Measurements from ENCODE around the gene RYR2. TPM values are rescaled to one million over a fixed set of nuclear protein-coding genes. Genes with fewer than 3 reads are reported as not detected.
"Not testable (repeated sequence)": the region's sequence is repeated elsewhere in the genome, so short reads cannot be mapped to it uniquely, and the experiment has no call there.

The RYR2 gene
- total RNA-seq, 1 donor from 2014 or later = 828 TPM

DNA sequence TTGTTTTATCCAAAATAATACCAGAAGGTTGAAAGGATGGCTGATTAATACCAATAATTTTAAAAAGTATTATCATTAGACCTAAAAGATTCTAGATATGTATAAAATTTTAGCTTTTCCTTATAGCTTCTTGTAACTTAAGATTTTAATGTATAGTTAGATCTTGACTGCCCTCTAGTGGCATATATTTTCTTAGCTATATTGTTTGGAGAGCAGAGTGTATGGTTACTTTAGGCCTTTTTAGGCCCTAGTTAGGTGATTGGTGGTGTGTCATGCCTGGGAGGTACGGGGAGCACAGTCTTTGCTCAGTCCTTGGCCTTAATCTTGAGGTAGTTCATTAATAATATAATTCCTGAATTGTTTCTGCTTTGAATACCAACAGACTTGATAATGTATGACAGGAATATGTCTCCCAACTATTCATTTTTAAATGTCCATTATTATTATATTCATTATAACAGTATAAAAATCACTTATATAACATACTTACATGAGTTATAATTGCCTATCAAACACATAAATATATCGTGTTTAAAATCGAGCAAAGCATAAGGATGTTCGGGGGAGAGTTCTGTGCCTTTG, 520.3 kb downstream of the RYR2 start:
- ATAC-seq = no peak
- DNase-seq = no peak
- intact Hi-C loops (cut with micrococcal nuclease) = no loop called here

DNA sequence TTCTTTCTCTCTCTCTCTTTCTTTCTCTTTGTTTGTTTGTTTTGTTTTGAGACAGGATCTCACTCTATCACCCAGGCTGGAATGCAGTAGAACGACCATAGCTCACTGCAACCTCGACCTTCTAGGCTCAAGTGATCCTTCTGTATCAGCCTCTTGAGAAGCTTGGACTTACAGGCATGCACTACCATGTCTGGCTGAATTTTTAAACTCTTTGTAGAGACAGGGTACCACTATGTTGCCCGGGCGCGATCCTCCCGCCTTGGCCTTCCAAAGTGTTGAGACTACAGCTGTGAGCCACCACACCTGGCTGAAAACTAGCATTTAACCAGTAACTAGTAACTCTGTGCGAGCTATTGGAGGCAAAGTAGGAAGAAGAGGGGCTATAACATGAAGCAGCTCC, 523.3 kb downstream of the RYR2 start:
- ATAC-seq = peak; percentile 4
- DNase-seq = no peak
- intact Hi-C loops (cut with micrococcal nuclease) = no loop called here

DNA sequence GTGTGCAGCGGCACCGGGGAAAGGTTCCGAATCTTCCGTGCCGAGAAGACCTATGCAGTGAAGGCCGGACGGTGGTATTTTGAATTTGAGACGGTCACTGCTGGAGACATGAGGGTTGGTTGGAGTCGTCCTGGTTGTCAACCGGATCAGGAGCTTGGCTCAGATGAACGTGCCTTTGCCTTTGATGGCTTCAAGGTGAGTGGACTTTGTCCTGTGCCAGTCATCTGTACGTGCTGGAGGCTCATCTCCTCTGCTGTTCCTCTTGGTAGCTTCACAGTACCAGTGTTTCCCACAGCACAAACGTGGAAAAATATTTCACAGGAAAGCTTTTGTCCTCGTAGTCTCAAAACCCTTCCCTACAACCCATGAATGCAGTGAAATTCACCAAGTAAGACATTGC, 524.6 kb downstream of the RYR2 start:
- intact Hi-C loops (cut with micrococcal nuclease) = no loop called here

DNA sequence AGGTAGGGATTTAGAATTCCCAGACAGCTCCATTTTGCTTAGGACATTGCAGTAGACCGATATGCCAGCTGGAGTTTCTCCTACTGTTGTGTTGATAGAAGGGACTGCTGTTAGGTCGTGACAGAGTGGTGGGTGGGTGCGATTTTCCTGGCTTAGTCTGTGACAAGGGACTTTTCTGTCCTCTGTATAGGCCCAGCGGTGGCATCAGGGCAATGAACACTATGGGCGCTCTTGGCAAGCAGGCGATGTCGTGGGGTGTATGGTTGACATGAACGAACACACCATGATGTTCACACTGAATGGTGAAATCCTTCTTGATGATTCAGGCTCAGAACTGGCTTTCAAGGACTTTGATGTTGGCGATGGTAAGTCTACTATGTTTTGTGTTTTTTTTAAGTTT, 527.0 kb downstream of the RYR2 start:
- peak; percentile 12 for ATAC-seq
- intact Hi-C loops (cut with micrococcal nuclease) = no loop called here
- DNase-seq = no peak

More for the DNA sequence above, 524.6 kb downstream of the RYR2 start:
- ATAC-seq = peak; percentile 6
- DNase-seq = no peak

DNA sequence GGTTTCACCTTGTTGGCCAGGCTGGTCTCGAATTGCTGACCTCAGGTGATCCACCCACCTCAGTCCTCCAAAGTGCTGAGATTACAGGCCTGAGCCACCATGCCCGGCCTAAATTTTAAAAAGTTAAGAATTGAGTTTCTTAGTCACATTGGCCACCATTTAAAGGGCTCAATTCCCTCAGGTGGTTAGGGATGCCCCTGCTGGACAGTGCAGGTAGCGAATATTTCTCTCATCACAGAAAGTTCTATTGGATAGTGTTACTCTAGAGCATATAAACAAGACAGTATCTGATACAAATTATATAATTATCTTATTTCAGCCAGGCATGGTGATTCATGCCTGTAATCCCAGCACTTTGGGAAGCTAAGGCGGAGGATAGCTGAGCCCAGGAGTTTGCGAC, 528.5 kb downstream of the RYR2 start:
- DNase-seq (no peak), ATAC-seq (peak; percentile 2)
- intact Hi-C loops (cut with micrococcal nuclease) = no loop called here

DNA sequence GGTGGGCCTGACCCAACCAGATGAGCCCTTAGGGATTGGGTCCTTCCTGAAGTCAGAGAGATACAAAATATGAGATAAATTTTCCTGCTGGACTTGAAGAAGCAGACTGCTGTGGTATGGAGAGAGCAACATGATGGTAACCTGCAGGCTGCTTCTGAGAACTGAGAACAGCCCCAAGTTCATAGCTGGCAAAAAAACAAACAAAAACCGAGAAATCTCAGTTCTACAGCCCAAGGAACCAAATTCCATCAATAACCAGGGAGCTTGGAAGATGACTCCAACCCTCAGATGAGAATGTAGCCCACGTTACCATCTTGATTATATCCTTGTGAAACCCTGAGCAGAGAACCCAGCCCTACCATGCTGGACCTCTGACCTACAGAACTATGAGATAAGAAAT, 532.6 kb downstream of the RYR2 start:
- no peak for ATAC-seq
- no peak for DNase-seq
- intact Hi-C loops (cut with micrococcal nuclease) = no loop called here

DNA sequence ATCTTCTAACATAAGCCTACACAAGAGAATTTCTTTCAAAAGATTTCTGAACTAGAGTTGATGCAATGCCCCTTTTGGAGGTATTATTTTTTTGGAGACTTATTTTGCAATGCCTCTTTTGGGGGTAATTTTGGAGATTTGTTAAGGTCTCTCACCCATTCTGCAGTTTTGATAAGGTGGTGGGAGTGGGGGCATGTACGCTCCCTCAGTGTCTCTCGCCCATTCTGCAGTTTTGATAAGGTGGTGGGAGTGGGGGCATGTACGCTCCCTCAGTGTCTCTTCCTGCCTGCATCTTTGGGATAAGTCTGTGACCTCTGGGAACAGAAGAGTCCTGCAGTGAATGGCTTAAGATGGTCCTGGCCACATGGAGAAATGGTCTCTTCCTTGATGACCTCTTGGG, 536.6 kb downstream of the RYR2 start:
- intact Hi-C loops (cut with micrococcal nuclease) = no loop called here
- DNase-seq (no peak), ATAC-seq (peak; percentile 3)

DNA sequence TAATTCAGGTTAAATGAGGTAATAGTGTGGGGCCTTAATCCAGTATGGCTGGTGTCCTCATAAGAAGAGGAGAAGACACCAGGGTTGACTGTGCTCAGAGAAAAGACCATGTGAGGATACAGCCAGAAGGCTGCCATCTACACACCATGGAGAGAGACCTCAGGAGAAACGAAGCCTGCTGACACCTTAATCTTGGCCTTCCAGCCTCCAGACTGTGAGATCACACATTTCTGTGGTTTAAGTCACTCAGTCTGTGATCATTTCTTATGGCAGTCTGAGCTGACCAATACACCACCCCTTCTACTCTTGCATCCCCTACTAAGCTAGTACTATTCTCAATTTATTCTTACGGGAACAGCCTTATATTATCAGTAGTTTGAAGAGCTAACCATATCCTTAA, 538.7 kb downstream of the RYR2 start:
- intact Hi-C loops (cut with micrococcal nuclease) = no loop called here
- ATAC-seq (peak; percentile 4), DNase-seq (no peak)

DNA sequence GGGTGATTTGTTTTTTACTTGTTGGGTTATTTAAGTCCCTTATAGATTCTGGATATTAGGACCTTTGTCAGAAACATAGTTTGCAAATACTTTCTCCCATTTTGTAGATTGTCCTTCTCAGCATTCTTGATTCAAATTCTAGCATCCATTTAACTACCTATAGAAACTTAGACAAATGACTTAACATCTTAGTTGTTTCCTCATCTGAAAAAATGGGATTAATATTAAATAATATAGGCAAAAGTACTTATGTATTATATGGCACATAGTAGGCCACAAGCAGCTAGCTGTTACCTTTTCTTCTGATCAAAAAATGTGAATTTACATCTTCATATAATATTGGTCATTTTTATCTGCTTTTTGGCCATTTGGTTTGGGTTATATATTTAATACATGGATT, 541.3 kb downstream of the RYR2 start:
- DNase-seq = no peak
- no peak for ATAC-seq
- intact Hi-C loops (cut with micrococcal nuclease) = no loop called here

DNA sequence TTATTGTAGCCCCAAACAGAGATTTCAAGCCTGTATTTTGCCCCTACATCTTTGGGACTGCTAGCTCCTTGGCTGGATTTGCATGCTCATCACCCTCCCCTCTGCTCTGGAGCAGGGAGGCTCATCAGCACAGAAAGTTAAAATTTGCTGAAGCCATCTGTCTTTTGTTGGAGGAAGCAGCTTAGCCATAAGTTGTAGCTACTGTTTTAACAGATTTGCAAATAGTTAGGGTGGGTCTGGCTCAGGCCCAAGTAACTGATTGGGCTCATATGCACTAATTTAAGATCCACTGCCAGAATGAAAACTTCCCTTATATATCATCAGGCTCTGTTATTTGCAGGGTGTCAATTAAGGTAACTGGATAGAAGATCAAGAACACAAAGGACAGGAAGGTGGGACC, 541.8 kb downstream of the RYR2 start:
- DNase-seq = no peak
- intact Hi-C loops (cut with micrococcal nuclease) = no loop called here
- no peak for ATAC-seq

DNA sequence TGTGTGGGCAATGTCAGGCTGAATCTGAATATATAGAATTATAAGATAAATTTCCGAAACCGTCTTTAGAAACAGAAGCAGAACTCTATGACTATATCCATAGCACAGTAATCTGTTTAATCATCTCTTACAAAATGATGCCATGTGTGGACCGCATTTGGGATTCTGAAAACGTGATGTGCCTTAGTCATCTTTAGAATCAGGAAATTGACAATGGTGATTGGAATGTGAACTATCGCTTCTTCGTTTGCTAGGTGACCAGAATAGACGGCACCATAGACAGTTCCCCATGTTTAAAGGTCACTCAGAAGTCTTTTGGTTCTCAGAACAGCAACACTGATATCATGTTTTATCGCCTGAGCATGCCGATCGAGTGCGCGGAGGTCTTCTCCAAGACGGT, 548.4 kb downstream of the RYR2 start:
- DNase-seq = no peak
- no peak for ATAC-seq
- intact Hi-C loops (cut with micrococcal nuclease) = no loop called here

DNA sequence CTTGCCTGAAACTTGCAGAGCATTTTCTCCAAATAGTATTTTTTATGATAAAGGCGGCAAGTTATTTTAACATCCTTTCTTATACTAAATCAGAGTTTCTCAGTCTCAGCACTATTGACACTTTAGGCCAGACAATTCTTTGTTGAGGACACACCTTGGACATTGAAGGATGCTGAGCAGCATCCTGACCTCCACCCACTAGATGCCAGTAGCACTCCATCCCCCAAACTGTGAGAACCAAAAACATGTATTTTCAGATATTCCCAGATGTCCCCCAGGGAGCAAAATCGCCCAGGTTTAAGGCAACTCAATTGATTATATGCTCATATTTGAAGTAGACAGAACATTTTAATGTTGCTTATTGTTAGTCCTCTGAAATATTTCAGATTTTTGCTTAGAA, 549.4 kb downstream of the RYR2 start:
- intact Hi-C loops (cut with micrococcal nuclease) = no loop called here
- ATAC-seq (no peak), DNase-seq (no peak)

DNA sequence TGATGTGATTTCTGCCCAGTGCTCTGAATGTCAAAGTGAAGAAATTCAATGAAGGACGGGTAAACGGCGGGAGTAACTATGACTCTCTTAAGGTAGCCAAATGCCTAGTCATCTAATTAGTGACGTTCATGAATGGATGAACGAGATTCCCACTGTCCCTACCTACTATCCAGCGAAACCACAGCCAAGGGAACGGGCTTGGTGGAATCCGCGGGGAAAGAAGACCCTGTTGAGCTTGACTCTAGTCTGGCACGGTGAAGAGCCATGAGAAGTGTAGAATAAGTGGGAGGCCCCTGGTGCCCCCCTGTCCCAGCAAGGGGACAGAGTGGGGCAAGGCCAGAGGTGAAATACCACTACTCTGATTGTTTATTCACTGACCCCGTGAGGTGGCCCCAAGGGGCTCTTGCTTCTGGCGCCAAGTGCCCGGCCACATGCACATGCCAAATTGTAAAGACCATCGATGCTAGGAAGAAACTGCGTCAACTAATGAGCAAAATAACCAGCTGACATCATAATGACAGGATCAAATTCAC, 561.1 kb downstream of the RYR2 start:
- peak; percentile 54 for ATAC-seq
- intact Hi-C loops (cut with micrococcal nuclease); DNase-seq: not testable (repeated sequence)

DNA sequence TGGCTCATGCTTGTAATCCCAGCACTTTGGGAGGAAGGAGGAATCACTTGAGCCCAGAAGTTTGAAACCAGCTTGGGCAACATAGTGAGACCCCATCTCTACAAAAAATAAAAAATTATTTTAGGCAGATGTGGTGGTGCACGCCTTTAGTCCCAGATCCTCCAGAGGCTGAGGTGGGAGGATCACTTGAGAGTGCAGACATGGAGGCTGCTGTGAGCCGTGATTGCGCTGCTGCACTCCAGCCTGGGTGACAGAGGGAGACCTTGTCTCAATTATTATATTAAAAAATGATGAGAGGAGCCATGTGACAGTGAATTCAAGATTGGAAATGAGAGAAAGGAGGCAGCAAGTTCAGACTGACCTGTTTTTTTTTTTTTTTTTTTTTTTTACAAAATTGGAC, 566.4 kb downstream of the RYR2 start:
- peak; percentile 47 for ATAC-seq
- intact Hi-C loops (cut with micrococcal nuclease) = no loop called here
- DNase-seq = no peak

DNA sequence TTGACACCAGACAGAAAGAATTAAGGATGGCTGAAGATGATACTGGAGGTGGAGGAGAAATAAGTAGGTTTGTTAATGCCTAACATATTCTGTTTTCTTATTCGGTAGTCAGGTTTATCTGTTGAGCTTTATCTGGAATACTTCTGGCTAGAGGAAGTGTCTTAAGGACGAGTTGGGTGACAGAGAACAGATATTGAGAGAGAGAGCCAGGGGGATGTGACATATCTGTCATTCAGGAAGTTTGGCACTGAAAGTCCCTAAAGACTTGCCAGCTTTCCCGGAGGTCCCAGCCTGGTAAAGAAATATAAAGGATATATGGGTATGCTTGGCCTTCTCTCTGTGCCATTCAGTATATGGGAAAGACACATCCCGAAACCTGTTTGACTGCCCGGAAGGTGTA, 568.2 kb downstream of the RYR2 start:
- ATAC-seq (peak; percentile 41), DNase-seq (no peak)
- intact Hi-C loops (cut with micrococcal nuclease) = no loop called here

DNA sequence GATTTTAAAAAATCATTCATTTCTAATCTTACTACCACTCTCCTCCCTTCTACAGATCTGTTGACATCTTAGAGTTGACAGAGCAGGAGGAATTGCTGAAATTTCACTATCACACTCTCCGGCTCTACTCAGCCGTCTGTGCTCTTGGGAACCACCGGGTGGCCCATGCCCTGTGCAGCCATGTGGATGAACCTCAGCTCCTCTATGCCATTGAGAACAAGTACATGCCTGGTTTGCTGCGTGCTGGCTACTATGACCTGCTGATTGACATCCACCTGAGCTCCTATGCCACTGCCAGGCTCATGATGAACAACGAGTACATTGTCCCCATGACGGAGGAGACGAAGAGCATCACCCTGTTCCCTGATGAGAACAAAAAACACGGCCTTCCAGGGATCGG, 572.0 kb downstream of the RYR2 start:
- DNase-seq (no peak), ATAC-seq (peak; percentile 49)
- intact Hi-C loops (cut with micrococcal nuclease) = no loop called here

DNA sequence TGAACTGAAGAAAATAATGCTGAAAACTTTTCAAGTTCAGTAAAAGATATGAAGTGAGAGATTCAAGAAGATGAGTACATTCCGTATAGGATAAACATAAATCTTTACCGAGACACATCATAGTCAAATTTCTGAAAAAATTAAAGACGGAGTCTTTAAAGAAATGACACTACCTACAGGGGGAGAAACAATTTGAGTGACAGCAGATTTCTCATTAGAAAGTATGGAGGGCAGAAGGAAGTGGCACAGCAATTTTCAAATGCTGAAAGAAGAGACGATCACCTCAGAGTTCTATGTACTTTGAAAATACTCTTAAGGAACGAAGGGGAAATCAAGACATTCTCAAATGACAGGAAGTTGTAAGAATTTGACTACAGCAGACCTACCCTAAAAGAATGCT, 577.6 kb downstream of the RYR2 start:
- ATAC-seq (no peak), DNase-seq (no peak)
- intact Hi-C loops (cut with micrococcal nuclease) = no loop called here

DNA sequence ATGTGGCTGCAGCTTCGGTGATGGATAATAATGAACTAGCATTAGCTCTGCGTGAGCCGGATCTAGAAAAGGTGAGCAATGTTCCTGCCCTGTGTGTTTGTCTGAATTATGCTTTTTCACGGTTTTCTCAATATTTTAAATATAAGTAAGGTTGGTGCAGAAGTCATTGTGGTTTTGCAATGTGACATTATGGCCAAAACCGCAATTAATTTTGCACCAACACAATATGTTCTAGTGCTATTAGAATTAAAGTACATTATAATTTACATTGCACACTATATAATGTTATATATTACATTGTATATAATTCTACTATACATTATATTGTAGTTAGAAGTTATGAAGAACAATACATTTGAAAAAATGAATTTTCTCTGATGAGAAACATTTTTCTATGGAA, 592.9 kb downstream of the RYR2 start:
- DNase-seq (no peak), ATAC-seq (no peak)
- intact Hi-C loops (cut with micrococcal nuclease) = no loop called here

DNA sequence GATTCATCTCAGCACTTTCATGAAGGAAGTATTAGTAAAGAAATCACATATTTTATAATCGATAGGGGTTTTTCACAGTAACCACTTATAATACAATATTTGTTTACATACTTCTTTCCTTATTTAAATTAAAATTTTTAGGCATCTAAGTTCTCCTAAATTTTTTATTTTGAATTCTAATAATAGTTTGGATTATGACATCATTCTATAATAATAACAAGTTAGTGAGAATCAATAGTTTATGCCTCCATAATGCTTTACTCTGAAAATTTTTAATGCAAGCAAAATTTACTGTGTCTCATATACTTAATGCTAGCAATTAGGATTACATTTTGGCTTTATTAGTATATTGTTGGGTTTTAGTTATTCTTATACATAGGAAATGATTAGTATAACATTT, 596.6 kb downstream of the RYR2 start:
- intact Hi-C loops (cut with micrococcal nuclease) = no loop called here
- ATAC-seq (no peak), DNase-seq (no peak)

DNA sequence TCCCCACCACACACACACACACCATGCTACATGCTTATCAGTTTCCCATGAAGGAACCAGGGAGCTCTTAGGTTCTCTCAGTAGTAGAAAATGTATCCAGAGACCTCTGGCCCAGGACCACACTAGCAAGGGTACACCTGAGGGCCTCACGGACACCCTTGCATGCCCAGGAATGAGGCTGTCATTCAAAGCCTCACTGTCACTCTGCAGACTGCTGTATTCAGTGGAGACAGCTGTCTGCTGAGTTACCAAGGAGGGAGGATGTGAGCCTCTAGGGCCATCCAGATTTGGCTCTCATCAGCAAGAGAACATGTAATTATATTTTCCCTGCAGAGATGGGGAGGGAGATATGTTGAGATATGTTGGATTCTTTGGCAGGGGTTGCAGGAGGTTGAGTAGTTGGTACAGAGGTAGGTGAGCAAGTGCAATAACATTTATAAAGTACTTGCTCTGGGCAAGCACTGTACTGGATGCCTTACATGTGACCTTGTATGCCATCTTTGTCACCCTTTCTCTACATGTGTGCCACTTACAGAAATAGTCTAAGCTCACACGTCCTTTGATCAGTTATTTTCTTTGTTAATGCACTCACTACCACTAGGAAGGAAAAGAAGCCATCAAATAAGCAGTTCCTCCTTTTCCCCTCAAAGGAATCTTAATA, 598.2 kb downstream of the RYR2 start:
- intact Hi-C loops (cut with micrococcal nuclease) = no loop called here
- no peak for DNase-seq

DNA sequence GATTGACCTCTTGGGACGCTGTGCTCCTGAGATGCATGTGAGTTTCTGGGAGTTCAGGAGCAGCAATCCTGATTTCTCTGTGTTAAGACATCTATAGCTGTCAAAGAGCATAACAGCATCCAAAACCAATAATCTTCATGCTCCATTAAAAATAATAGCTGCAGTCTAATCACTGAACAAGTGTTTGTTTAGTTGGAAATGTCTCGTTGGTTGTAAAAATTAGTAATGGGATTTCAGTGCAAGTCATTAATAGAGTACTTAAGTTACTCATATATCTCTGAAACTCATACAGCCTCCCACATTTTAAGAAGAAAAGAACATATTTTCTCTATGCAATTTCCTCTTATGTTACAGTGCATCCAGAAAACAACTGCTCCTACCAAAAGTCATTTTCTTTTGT, 599.0 kb downstream of the RYR2 start:
- ATAC-seq = peak; percentile 3
- intact Hi-C loops (cut with micrococcal nuclease) = no loop called here

More for the DNA sequence above, 598.2 kb downstream of the RYR2 start:
- peak; percentile 79 for ATAC-seq

More for the DNA sequence above, 599.0 kb downstream of the RYR2 start:
- DNase-seq = no peak

Measured in left ventricle myocardium superior (tissue), 1 donor.